K562 (cell line): ENCODE measurements around the gene KRT35. TPM values are rescaled to one million over a fixed set of nuclear protein-coding genes. Genes with fewer than 3 reads are reported as not detected.

ENCODE experiments used
- ATAC-seq: fragments of 200-7000 bp; cut with Tn5 transposase; 3 replicates; pipeline ENCODE4 v1.9.1; 2020; ENCODE audit warnings: moderate library complexity
- BruUV-seq: library from RNA; stranded (reverse); fragments of 400-500 nt; replicated peaks from 2 replicates; lab custom pipeline; 2021; lab: Mats Ljungman, UMichigan
- CTCF ChIA-PET: fragments of 300-600 bp; formaldehyde crosslinking; extraction: SDS; loops from one replicate; lab custom pipeline; 2021; ENCODE audit warnings: low intra/inter-chr PET ratio; lab: Yijun Ruan, JAX
- POLR2A ChIA-PET: fragments of 300-600, 350-650 bp; sonication (Branson Sonifier 250); formaldehyde crosslinking; extraction: SDS; loops from one replicate; lab custom pipeline; 2021; ENCODE audit warnings: antibody characterized with exemption, inconsistent platforms; lab: Yijun Ruan, JAX
- DNase-seq, 4 experiments: peaks; one replicate each; pipeline versions ENCODE4 v3.0.0 to v3.0.0-alpha.2; 2011 to 2018; ENCODE audit warnings: low spot score in 3 of 4, mixed read lengths in 3 of 4; ENCODE audit errors: extremely low read depth in 1 of 4
- FAIRE-seq: peaks from 2 replicates; lab custom pipeline; 2011; peaks lifted over from hg19 to GRCh38; lab: Jason Lieb, UNC
- H2AFZ ChIP-seq: 2 replicates; pipeline ENCODE4 v1.6.0; 2011; ENCODE audit warnings: low read depth, low read length, control low read depth, inconsistent platforms
- H3K27ac ChIP-seq: fragments of 200-600 bp; 3 replicates; pipeline ENCODE4 v1.8.0; 2011; ENCODE audit warnings: low read depth, mild to moderate bottlenecking, control low read depth, inconsistent platforms, low read length, moderate library complexity, mixed read lengths; ENCODE audit errors: extremely low read depth
- H3K27me3 ChIP-seq, 2 experiments: fragments of 300-600 bp in 1 of 2; 2 replicates in 1 of 2; 3 replicates in 1 of 2; pipeline versions ENCODE4 v1.6.0 to v1.8.0; 2011; ENCODE audit warnings: inconsistent platforms in 2 of 2, low read length in 2 of 2, mild to moderate bottlenecking in 1 of 2, mixed read lengths in 1 of 2, moderate library complexity in 1 of 2; ENCODE audit not compliant: control insufficient read depth in 2 of 2, insufficient read depth in 2 of 2
- H3K36me3 ChIP-seq: fragments of 300-600 bp; 3 replicates; pipeline ENCODE4 v1.8.0; 2011; ENCODE audit warnings: mild to moderate bottlenecking, low read length, inconsistent platforms; ENCODE audit not compliant: control insufficient read depth, insufficient read depth
- H3K4me1 ChIP-seq, 2 experiments: fragments of 200-600 bp in 1 of 2; replicated peaks in 1 of 2; 2 replicates in 1 of 2; 3 replicates in 1 of 2; pipeline versions ENCODE4 v1.5.1 to v1.8.0; 2011; ENCODE audit warnings: inconsistent platforms in 2 of 2, low read length in 2 of 2, mild to moderate bottlenecking in 1 of 2, mixed read lengths in 1 of 2, moderate library complexity in 1 of 2; ENCODE audit not compliant: control insufficient read depth in 2 of 2, insufficient read depth in 2 of 2
- H3K4me2 ChIP-seq: 2 replicates; pipeline ENCODE4 v1.6.1; 2011; ENCODE audit warnings: low read length, control low read depth, inconsistent platforms, mixed read lengths; ENCODE audit not compliant: insufficient read depth
- H3K4me3 ChIP-seq: fragments of 200-600 bp; sonication (generic), shearing (Covaris generic); 2 replicates; pipeline ENCODE4 v1.5.1; 2016; ENCODE audit warnings: control low read depth, inconsistent platforms
- H3K79me2 ChIP-seq: fragments of 200-600 bp; 3 replicates; pipeline ENCODE4 v1.8.0; 2011; ENCODE audit warnings: low read length, inconsistent platforms; ENCODE audit not compliant: control insufficient read depth, insufficient read depth
- H3K9ac ChIP-seq, 2 experiments: 2 replicates each; pipeline versions ENCODE4 v1.6.0 to v1.6.1; 2011; ENCODE audit warnings: low read depth in 2 of 2, low read length in 2 of 2, control low read depth in 1 of 2, inconsistent platforms in 1 of 2, mild to moderate bottlenecking in 1 of 2, mixed read lengths in 1 of 2; ENCODE audit not compliant: insufficient read depth in 1 of 2
- H3K9me1 ChIP-seq: one replicate; pipeline ENCODE4 v1.6.0; 2011; ENCODE audit warnings: inconsistent platforms, mild to moderate bottlenecking, low read length, moderate library complexity; ENCODE audit not compliant: control insufficient read depth, insufficient read depth
- H3K9me3 ChIP-seq: replicated peaks from 2 replicates; pipeline ENCODE4 v1.5.1; 2011; ENCODE audit warnings: low read depth, low read length, inconsistent platforms; ENCODE audit not compliant: control insufficient read depth, insufficient read depth
- H4K20me1 ChIP-seq: replicated peaks from 2 replicates; pipeline ENCODE4 v1.6.1; 2011; ENCODE audit warnings: low read length, inconsistent platforms, mixed read lengths; ENCODE audit not compliant: control insufficient read depth, insufficient read depth
- CBFA2T3 ChIP-seq: fragments of 450-650 bp; IDR thresholded peaks from 2 replicates; pipeline ENCODE4 v1.6.1; 2017
- ELK3 ChIP-seq: fragments of 450-650 bp; formaldehyde crosslinking; IDR thresholded peaks from 2 replicates; pipeline ENCODE4 v1.4.0; 2020; ENCODE audit warnings: mild to moderate bottlenecking
- ZNF12 ChIP-seq: sonication (generic); formaldehyde crosslinking; IDR thresholded peaks from 2 replicates; pipeline ENCODE4 v1.4.0; 2020; ENCODE audit warnings: mild to moderate bottlenecking, missing genetic modification reagents
- ZNF277 ChIP-seq: fragments of 250-450 bp; sonication (Bioruptor Pico); IDR thresholded peaks from 2 replicates; pipeline ENCODE4 v1.8.0; 2022; ENCODE audit warnings: inconsistent platforms, mild to moderate bottlenecking, moderate library complexity, borderline replicate concordance
- WGBS: fragments of 100-300 bp; shearing (Covaris generic); methylation state at CpG from one replicate; pipeline ENCODE4 v1.1.6; 2016; ENCODE audit warnings: low coverage, mixed read lengths; ENCODE audit not compliant: insufficient coverage; ENCODE audit errors: missing lambda C conversion rate; 5-methylcytosine and 5-hydroxymethylcytosine counted together
- in situ Hi-C: fragments of 300-500 bp; cut with MboI; formaldehyde crosslinking; loops from 4 replicates; pipeline ENCODE4 v1.15.0; 2018; ENCODE audit warnings: inconsistent platforms, mixed read lengths
- intact Hi-C: fragments of 100-400 bp; cut with micrococcal nuclease; formaldehyde crosslinking; loops from 2 replicates; pipeline ENCODE4 v1.14.2; 2022
- polyA plus RNA-seq, 8 experiments: library from polyadenylated mRNA; depleted of rRNA in 4 of 8; stranded (reverse) in 5 of 8; unstranded in 3 of 8; fragments of >200 nt; fragmentation: Nextera tagmentation in 2 of 8; fragmentation: Illumina TruSeq in 1 of 8; extraction: Ambion mirVana in 2 of 8; extraction: Trizol in 1 of 8; gene quantifications; 2 replicates each; pipeline versions ENCODE4 v1.2.1 to v1.2.3, GENCODE V29; 2011 to 2014; ENCODE audit warnings: inconsistent platforms in 1 of 8, missing spikeins in 1 of 8
- total RNA-seq, 7 experiments: library from RNA; depleted of rRNA in 6 of 7; stranded (reverse); fragments of >200 nt in 6 of 7; fragmentation: Illumina TruSeq in 2 of 7; extraction: Trizol in 2 of 7; gene quantifications; 2 replicates each; pipeline versions ENCODE4 v1.2.1 to v1.2.3, GENCODE V29; 2011 to 2021; ENCODE audit warnings: low replicate concordance in 1 of 7

Gene KRT35
- total and polyA plus RNA-seq, 9 of the 15 experiments (the other 6 are each of a cell fraction or from before 2014, with no cell fraction given), result not detected

- POLR2A ChIA-PET, result interaction anchor here (0.7 kb wide), 1 partner anchor 586 kb away, joined by 3 read pairs; no protein-coding TSS in a partner anchor
- H3K4me1 ChIP-seq, result no peaks in the 10 kb centered on the region
- DNase-seq (no peak), FAIRE-seq (no peak), ATAC-seq (no peak)
- H3K27ac ChIP-seq, result no peak overlapping the region
- H3K9me3 ChIP-seq, result no peaks in the 10 kb centered on the region
- peaks cover 4 to 43% of the 10 kb centered on the region in 2 experiments; a peak in 4 of 5 replicates for H3K27me3 ChIP-seq
- no peaks in the 10 kb centered on the region for H3K9me1 ChIP-seq
- CTCF ChIA-PET, result no interaction called here
- WGBS, result 0% methylated on average over 7 of the region's 7 CpGs
- H3K79me2 ChIP-seq, result no peaks in the 10 kb centered on the region
- no peak overlapping the region for H3K4me2 ChIP-seq
- no peak overlapping the region for H2AFZ ChIP-seq
- H4K20me1 ChIP-seq, result no peaks in the 10 kb centered on the region
- intact Hi-C loops, result no loop called here
- TF ChIP-seq ZNF277 (CRISPR knock-in tag) (no peak), ZNF12 (CRISPR knock-in tag) (no peak), ELK3 (no peak), CBFA2T3 (no peak)
- no TSS peak for BruUV-seq
- H3K4me3 ChIP-seq, result no peak overlapping the region
- H3K9ac ChIP-seq, result no peak overlapping the region
- H3K36me3 ChIP-seq, result no peaks in the 10 kb centered on the region
- in situ Hi-C loops, result no loop called here
Observed at GRCh38 chr17:41437254-41437653, 43.7 kb downstream of the KRT35 start.
